IPS DF 6.9 (cell line): Measurements from ENCODE around the gene GPR68.

Experiments used
- DNase-seq: peaks from one replicate; pipeline ENCODE4 v3.0.0-alpha.2; 2013; ENCODE audit warnings: low read depth, low spot score
- H3K27ac ChIP-seq: one replicate; pipeline ENCODE4 v1.5.1; 2013; ENCODE audit warnings: low read length, control low read depth
- H3K27me3 ChIP-seq: 2 replicates; pipeline ENCODE4 v1.6.1; 2013; ENCODE audit warnings: mild to moderate bottlenecking, low read length; ENCODE audit not compliant: control insufficient read depth, insufficient read depth
- H3K36me3 ChIP-seq: 2 replicates; pipeline ENCODE4 v1.6.1; 2013; ENCODE audit warnings: low read length; ENCODE audit not compliant: control insufficient read depth, insufficient read depth
- H3K4me1 ChIP-seq: 2 replicates; pipeline ENCODE4 v1.6.1; 2013; ENCODE audit warnings: low read length; ENCODE audit not compliant: control insufficient read depth, insufficient read depth
- H3K4me3 ChIP-seq: 2 replicates; pipeline ENCODE4 v1.5.1; 2013; ENCODE audit warnings: mild to moderate bottlenecking, low read length
- H3K9me3 ChIP-seq: 2 replicates; pipeline ENCODE4 v1.6.1; 2013; ENCODE audit warnings: low read length, inconsistent platforms; ENCODE audit not compliant: control insufficient read depth, insufficient read depth
- WGBS: extraction: QIAGEN DNeasy Blood & Tissue Kit; methylation state at CpG from one replicate; pipeline ENCODE4 v1.1.7; 2013; ENCODE audit warnings: mixed read lengths, missing lambda C conversion rate; ENCODE audit not compliant: insufficient read length, insufficient coverage; 5-methylcytosine and 5-hydroxymethylcytosine counted together

The GPR68 gene

GRCh38 chr14:91244501-91244901 lies at the start of gene GPR68:
Gene GPR68 (minus strand): TSS chr14:91244704. CDS start chr14:91235050, 9,654 bp downstream.
- H3K9me3 ChIP-seq: no peaks in the 10 kb centered on the region
- no peaks in the 10 kb centered on the region for H3K4me1 ChIP-seq
- no peak within 1 kb of the TSS for H3K27ac ChIP-seq
- whole genome bisulfite sequencing: no CpG with 5 or more reads among the region's 12 CpGs
- no peak for DNase-seq
- no peak within 1 kb of the TSS for H3K4me3 ChIP-seq
- no peaks in the 10 kb centered on the region for H3K36me3 ChIP-seq
- no peaks in the 10 kb centered on the region for H3K27me3 ChIP-seq

- DNase-seq: no peak
- Histone ChIP-seq H3K4me1 (no peaks in the 10 kb centered on the region), H3K9me3 (no peaks in the 10 kb centered on the region), H3K27me3 (no peaks in the 10 kb centered on the region), H3K36me3 (peaks cover 24% of the 10 kb centered on the region), H3K4me3 (no peak overlapping the region), H3K27ac (no peak overlapping the region)
- WGBS: no CpG with 5 or more reads among the region's 7 CpGs
Observed at GRCh38 chr14:91294153-91294552, 49.6 kb upstream of the GPR68 start.

- H3K36me3 ChIP-seq: peaks cover 28% of the 10 kb centered on the region
- H3K27me3 ChIP-seq: no peaks in the 10 kb centered on the region
- H3K4me1 ChIP-seq: no peaks in the 10 kb centered on the region
- no peak overlapping the region for H3K27ac ChIP-seq
- H3K9me3 ChIP-seq: no peaks in the 10 kb centered on the region
- no CpG with 5 or more reads among the region's 12 CpGs for WGBS
- DNase-seq: no peak
- no peak overlapping the region for H3K4me3 ChIP-seq
Observed at GRCh38 chr14:91293281-91293680, 48.8 kb upstream of the GPR68 start.

GRCh38 chr14:91292491-91292890 lies 48.0 kb upstream of the GPR68 start:
- no peak for DNase-seq
- H3K27ac ChIP-seq: no peak overlapping the region
- no peaks in the 10 kb centered on the region for H3K27me3 ChIP-seq
- H3K4me1 ChIP-seq: no peaks in the 10 kb centered on the region
- H3K36me3 ChIP-seq: peaks cover 28% of the 10 kb centered on the region
- H3K9me3 ChIP-seq: no peaks in the 10 kb centered on the region
- H3K4me3 ChIP-seq: no peak overlapping the region
- WGBS: no CpG with 5 or more reads among the region's 15 CpGs

GRCh38 chr14:91291786-91292405 lies 47.4 kb upstream of the GPR68 start:
- no peak overlapping the region for H3K4me3 ChIP-seq
- H3K36me3 ChIP-seq: peaks cover 25% of the 10 kb centered on the region
- no peaks in the 10 kb centered on the region for H3K27me3 ChIP-seq
- DNase-seq: no peak
- no peak overlapping the region for H3K27ac ChIP-seq
- H3K9me3 ChIP-seq: no peaks in the 10 kb centered on the region
- WGBS: no CpG with 5 or more reads among the region's 21 CpGs
- H3K4me1 ChIP-seq: no peaks in the 10 kb centered on the region

- Histone ChIP-seq H3K36me3 (peaks cover 20% of the 10 kb centered on the region), H3K27me3 (no peaks in the 10 kb centered on the region), H3K4me1 (no peaks in the 10 kb centered on the region), H3K27ac (no peak overlapping the region), H3K9me3 (no peaks in the 10 kb centered on the region), H3K4me3 (no peak overlapping the region)
- no CpG with 5 or more reads among the region's 10 CpGs for WGBS
- no peak for DNase-seq
Observed at GRCh38 chr14:91290986-91291385, 46.5 kb upstream of the GPR68 start.

- Histone ChIP-seq H3K9me3 (no peaks in the 10 kb centered on the region), H3K27ac (no peak overlapping the region), H3K4me1 (no peaks in the 10 kb centered on the region), H3K27me3 (no peaks in the 10 kb centered on the region), H3K36me3 (peaks cover 14% of the 10 kb centered on the region), H3K4me3 (no peak overlapping the region)
- WGBS: no CpG with 5 or more reads among the region's 4 CpGs
- DNase-seq: no peak
Observed at GRCh38 chr14:91289464-91289863, 45.0 kb upstream of the GPR68 start.

- no peak for DNase-seq
- no peaks in the 10 kb centered on the region for H3K9me3 ChIP-seq
- H3K27me3 ChIP-seq: no peaks in the 10 kb centered on the region
- H3K4me3 ChIP-seq: no peak overlapping the region
- H3K27ac ChIP-seq: no peak overlapping the region
- WGBS: no CpG with 5 or more reads among the region's 28 CpGs
- peaks cover 9% of the 10 kb centered on the region for H3K36me3 ChIP-seq
- H3K4me1 ChIP-seq: no peaks in the 10 kb centered on the region
Observed at GRCh38 chr14:91288876-91289275, 44.4 kb upstream of the GPR68 start.

GRCh38 chr14:91286530-91286937 lies 42.0 kb upstream of the GPR68 start:
- Histone ChIP-seq H3K9me3 (no peaks in the 10 kb centered on the region), H3K27me3 (no peaks in the 10 kb centered on the region), H3K4me1 (no peaks in the 10 kb centered on the region), H3K4me3 (no peak overlapping the region), H3K27ac (no peak overlapping the region), H3K36me3 (peaks cover 12% of the 10 kb centered on the region)
- peak; percentile 74 for DNase-seq
- no CpG with 5 or more reads among the region's 7 CpGs for WGBS

GRCh38 chr14:91284791-91285548 lies 40.5 kb upstream of the GPR68 start:
- Histone ChIP-seq H3K36me3 (peaks cover 18% of the 10 kb centered on the region), H3K4me3 (no peak overlapping the region), H3K27ac (no peak overlapping the region), H3K4me1 (no peaks in the 10 kb centered on the region), H3K27me3 (no peaks in the 10 kb centered on the region), H3K9me3 (no peaks in the 10 kb centered on the region)
- no CpG with 5 or more reads among the region's 14 CpGs for WGBS
- DNase-seq: no peak
